A673 (cell line): ENCODE measurements around the gene RPL37A. TPM values are rescaled to one million over a fixed set of nuclear protein-coding genes. Genes with fewer than 3 reads are reported as not detected.

Experiments used
- BruUV-seq: library from RNA; stranded (reverse); fragments of 400-500 nt; replicated peaks from 2 replicates; lab custom pipeline; 2021; lab: Mats Ljungman, UMichigan
- CTCF ChIA-PET: fragments of 300-600 bp; sonication (Branson Sonifier 250); formaldehyde crosslinking; loops from one replicate; lab custom pipeline; 2022; ENCODE audit warnings: antibody characterized with exemption; lab: Charles Lee
- POLR2A ChIA-PET: fragments of 300-600 bp; sonication (Branson Sonifier 250); formaldehyde crosslinking; loops from one replicate; lab custom pipeline; 2022; ENCODE audit warnings: antibody characterized with exemption; ENCODE audit not compliant: low non-redundant PET; lab: Charles Lee
- DNase-seq: peaks from one replicate; pipeline ENCODE4 v3.0.0-alpha.2; 2015; ENCODE audit warnings: low spot score
- H3K27ac ChIP-seq: fragments of 200-600 bp; sonication (generic); 2 replicates; pipeline ENCODE4 v1.5.1; 2016; ENCODE audit warnings: mixed run types, low read depth, mild to moderate bottlenecking, mixed read lengths, antibody characterized with exemption, low read length; ENCODE audit not compliant: poor library complexity, severe bottlenecking
- H3K27me3 ChIP-seq: fragments of 200-600 bp; sonication (generic); replicated peaks from 2 replicates; pipeline ENCODE4 v1.6.1; 2017; ENCODE audit warnings: mixed run types, low read depth, mild to moderate bottlenecking, mixed read lengths, antibody characterized with exemption, low read length; ENCODE audit not compliant: insufficient read depth, poor library complexity
- H3K36me3 ChIP-seq: fragments of 200-600 bp; sonication (generic); 2 replicates; pipeline ENCODE4 v1.6.1; 2016; ENCODE audit warnings: mixed run types, mild to moderate bottlenecking, mixed read lengths, antibody characterized with exemption, low read length; ENCODE audit not compliant: insufficient read depth, poor library complexity, severe bottlenecking
- H3K4me1 ChIP-seq: fragments of 200-600 bp; sonication (generic); 2 replicates; pipeline ENCODE4 v1.6.1; 2017; ENCODE audit warnings: mixed run types, mild to moderate bottlenecking, mixed read lengths, antibody characterized with exemption, low read length; ENCODE audit not compliant: insufficient read depth, poor library complexity, severe bottlenecking
- H3K4me3 ChIP-seq: fragments of 200-600 bp; sonication (generic); 2 replicates; pipeline ENCODE4 v1.5.1; 2016; ENCODE audit warnings: low read depth, mixed run types, mild to moderate bottlenecking, mixed read lengths, low read length; ENCODE audit not compliant: poor library complexity, severe bottlenecking
- H3K9me3 ChIP-seq: fragments of 200-600 bp; sonication (generic); 2 replicates; pipeline ENCODE4 v1.6.1; 2016; ENCODE audit warnings: mixed run types, low read depth, mild to moderate bottlenecking, mixed read lengths, antibody characterized with exemption, low read length; ENCODE audit not compliant: poor library complexity, severe bottlenecking
- CTCF ChIP-seq: fragments of 300-800, 200-600 bp; sonication (generic); conservative IDR thresholded peaks from 2 replicates; pipeline ENCODE4 v1.5.1; 2017; ENCODE audit warnings: low read depth, mild to moderate bottlenecking, antibody characterized with exemption, low read length, moderate library complexity, mixed read lengths
- EZH2 ChIP-seq: fragments of 200-600 bp; sonication (generic); IDR thresholded peaks from 2 replicates; pipeline ENCODE4 v1.6.1; 2017; ENCODE audit warnings: borderline replicate concordance, low read depth, mild to moderate bottlenecking, mixed read lengths, antibody characterized with exemption, low read length; ENCODE audit not compliant: poor library complexity, severe bottlenecking
- intact Hi-C: fragments of 100-400 bp; cut with micrococcal nuclease; formaldehyde crosslinking; loops from one replicate; pipeline ENCODE4 v1.10.0; 2022; ENCODE audit not compliant: unreplicated experiment
- total RNA-seq: library from RNA; stranded (reverse); gene quantifications from 2 replicates; pipeline ENCODE4 v1.2.3, GENCODE V29; 2021

RPL37A gene
- total RNA-seq, 1 experiment from 2014 or later, result 2,455 TPM

GRCh38 chr2:216503697-216504375 lies 5.2 kb downstream of the RPL37A start:
- no peak for DNase-seq
- H3K27ac ChIP-seq, result peak overlapping the region; percentile 12

DNA sequence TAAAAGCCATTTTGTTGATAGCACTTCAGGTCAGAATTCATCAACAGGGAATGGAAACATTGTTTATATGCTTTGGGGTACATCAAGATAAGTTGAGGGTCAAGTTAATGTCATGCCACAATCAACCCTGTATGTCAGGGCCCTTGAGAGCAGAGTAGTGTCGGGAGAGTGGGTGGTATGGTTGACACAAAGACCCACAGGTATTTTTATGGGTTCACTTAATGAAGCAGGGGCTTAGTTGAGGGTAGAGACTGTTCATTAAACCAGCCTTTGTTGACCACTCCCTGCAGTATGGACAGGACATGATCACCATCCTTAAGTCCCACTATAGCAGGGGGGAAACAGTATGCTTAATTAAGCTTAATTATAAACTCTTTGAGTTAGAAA lies 5.7 kb downstream of the RPL37A start:
- no peaks in the 10 kb centered on the region for H3K9me3 ChIP-seq
- peaks cover 81% of the 10 kb centered on the region for H3K36me3 ChIP-seq
- intact Hi-C loops, result no loop called here
- DNase-seq, result no peak
- CTCF ChIA-PET, result no interaction called here
- H3K27ac ChIP-seq, result peak overlapping the region; percentile 12
- BruUV-seq, result no TSS peak
- H3K4me3 ChIP-seq, result no peak overlapping the region
- POLR2A ChIA-PET, result no interaction called here
- no peaks in the 10 kb centered on the region for H3K27me3 ChIP-seq
- TF ChIP-seq CTCF (no peak), EZH2 (no peak)
- peaks cover 26% of the 10 kb centered on the region for H3K4me1 ChIP-seq

More at GRCh38 chr2:216503697-216504375, 5.2 kb downstream of the RPL37A start:
- TF ChIP-seq EZH2, result no peak
- TF ChIP-seq CTCF, result no peak
- Histone ChIP-seq H3K27me3 (no peaks in the 10 kb centered on the region), H3K4me3 (no peak overlapping the region), H3K9me3 (no peaks in the 10 kb centered on the region), H3K36me3 (peaks cover 86% of the 10 kb centered on the region), H3K4me1 (peaks cover 26% of the 10 kb centered on the region)
- POLR2A ChIA-PET, result interaction anchor here (0.6 kb wide), 1 partner anchor 12 kb away, joined by 3 read pairs; no protein-coding TSS in a partner anchor
- intact Hi-C loops, result no loop called here
- no TSS peak for BruUV-seq
- CTCF ChIA-PET, result no interaction called here

- Histone ChIP-seq H3K4me3 (no peak overlapping the region), H3K4me1 (peaks cover 19% of the 10 kb centered on the region), H3K36me3 (peaks cover 70% of the 10 kb centered on the region), H3K9me3 (no peaks in the 10 kb centered on the region), H3K27me3 (no peaks in the 10 kb centered on the region), H3K27ac (no peak overlapping the region)
- ChIA-PET POLR2A (interaction anchor here (0.6 kb wide), 1 partner anchor 37 kb away, joined by 3 read pairs; no protein-coding TSS in a partner anchor), CTCF (no interaction called here)
- intact Hi-C loops, result no loop called here
- no peak for DNase-seq
- TF ChIP-seq EZH2 (no peak), CTCF (no peak)
- BruUV-seq, result no TSS peak
These were observed 6.8 kb downstream of the RPL37A start for GRCh38 chr2:216505133-216506106.
